Caki2 (cell line): ENCODE measurements around the gene TOP3A. TPM values are rescaled to one million over a fixed set of nuclear protein-coding genes. Genes with fewer than 3 reads are reported as not detected.

Source experiments
- DNase-seq: peaks from one replicate; pipeline ENCODE4 v3.0.0-alpha.2; 2015; ENCODE audit warnings: low read depth
- in situ Hi-C: cut with HindIII; loops from 2 replicates; pipeline ENCODE4 v1.10.0; 2016; ENCODE audit warnings: low sequenced_read_pairs, low pct_unique_long_range_greater_than_20kb, mixed read lengths
- total RNA-seq: library from RNA; depleted of rRNA; stranded (reverse); fragments of >200 nt; shearing (Covaris generic); gene quantifications from 2 replicates; pipeline ENCODE4 v1.2.3, GENCODE V29; 2014; ENCODE audit warnings: low replicate concordance; rRNA removed

The TOP3A gene
- total RNA-seq, 1 experiment from 2014 or later: 11.9 TPM

DNA sequence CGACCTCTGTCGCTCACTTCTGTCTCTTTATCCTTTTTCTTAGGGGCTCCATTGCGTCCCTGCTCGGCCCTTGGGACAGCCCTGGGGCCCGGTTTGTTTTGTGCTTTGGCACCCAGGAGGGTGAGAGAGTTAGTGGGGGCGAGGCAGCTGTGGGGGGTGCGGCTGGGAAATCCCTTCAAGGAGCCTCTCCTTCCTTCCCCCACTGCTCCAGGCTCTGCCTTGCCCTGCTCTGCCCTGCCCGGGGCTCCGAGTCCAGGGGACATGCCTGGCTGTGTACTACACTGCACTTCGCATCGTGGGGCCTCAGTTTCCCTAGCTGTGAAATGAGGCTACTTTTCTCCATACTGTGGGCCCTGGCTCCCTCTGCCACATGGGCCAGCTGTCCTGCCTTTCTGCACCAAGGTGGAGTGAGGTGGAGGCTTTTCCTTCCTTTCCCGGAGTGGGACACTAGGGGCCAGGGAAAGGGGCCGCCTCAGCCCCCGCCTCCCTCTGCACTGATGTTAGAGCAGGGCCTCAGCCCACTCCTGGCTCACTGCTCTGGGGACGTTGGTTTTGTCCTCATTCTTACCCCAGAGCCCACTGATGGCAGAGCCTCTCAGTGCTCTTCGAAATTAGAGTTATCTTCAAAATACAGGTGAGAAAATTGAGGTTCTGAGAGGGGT, 88.4 kb downstream of the TOP3A start:
- in situ Hi-C loops: no loop called here
- DNase-seq: no peak

DNA sequence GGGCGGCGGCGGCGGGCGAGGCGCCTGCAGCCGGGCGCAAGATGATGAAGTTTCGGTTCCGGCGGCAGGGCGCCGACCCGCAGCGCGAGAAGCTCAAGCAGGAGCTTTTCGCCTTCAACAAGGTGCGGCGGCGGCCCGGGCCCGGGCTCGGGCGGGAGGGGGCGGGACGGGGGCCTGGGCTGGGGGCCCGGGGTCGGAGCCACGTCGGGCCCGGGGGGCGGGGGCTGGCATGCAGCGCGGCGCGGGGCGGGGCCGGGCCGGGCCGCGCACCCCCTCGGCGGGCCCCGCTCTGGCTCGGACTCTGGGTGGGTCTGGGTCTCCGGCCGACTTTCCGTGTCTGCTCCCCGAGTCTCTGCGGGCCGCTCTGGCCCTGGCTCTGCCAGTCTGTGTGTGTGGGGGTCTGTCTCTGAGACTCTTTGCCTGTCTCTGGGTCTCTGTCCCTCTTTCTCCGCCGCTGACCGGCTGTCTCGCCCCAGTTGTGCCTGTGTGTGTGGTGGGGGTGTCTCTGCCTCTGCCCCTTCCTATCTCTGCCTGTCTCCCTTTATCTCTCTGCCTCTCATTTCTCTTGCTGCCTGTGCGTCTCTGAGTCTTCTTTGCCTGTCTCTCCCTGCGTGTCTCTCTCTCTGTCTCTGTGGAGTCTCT, 89.0 kb downstream of the TOP3A start:
- DNase-seq: no peak
- in situ Hi-C loops: no loop called here

DNA sequence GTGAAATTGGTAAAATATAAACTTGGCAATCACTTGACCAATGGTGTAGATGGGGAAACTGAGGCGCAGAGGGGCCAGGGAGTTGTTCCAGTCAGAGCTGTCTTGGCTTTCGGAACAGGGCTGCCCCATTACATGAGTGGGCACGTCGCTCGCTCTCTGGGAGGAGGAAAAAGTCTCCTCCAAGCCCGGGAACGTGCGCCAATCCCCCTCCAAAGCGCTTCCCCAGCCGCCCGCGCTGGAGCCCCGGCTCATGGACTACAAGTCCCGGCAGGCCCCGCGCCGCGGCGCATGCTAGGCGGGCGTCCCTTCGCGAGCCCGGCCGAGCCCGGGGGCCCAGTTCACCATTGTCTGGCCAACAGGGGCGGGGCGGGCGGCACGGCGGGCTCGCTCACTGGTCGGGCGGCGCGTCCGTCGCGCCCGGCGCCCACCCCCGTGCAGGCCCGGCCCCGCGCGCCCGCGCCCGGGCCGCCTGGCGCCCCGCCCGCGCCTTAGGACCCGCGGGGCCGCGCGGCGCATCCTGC, 89.6 kb downstream of the TOP3A start, which contains the start of gene LLGL1:
TSS of gene LLGL1 (plus strand) at position 515 of the 521 bp plus-strand sequence. CDS start 48 bp downstream, outside the sequence.
- in situ Hi-C loops: no loop called here
- peak; percentile 75 for DNase-seq

DNA sequence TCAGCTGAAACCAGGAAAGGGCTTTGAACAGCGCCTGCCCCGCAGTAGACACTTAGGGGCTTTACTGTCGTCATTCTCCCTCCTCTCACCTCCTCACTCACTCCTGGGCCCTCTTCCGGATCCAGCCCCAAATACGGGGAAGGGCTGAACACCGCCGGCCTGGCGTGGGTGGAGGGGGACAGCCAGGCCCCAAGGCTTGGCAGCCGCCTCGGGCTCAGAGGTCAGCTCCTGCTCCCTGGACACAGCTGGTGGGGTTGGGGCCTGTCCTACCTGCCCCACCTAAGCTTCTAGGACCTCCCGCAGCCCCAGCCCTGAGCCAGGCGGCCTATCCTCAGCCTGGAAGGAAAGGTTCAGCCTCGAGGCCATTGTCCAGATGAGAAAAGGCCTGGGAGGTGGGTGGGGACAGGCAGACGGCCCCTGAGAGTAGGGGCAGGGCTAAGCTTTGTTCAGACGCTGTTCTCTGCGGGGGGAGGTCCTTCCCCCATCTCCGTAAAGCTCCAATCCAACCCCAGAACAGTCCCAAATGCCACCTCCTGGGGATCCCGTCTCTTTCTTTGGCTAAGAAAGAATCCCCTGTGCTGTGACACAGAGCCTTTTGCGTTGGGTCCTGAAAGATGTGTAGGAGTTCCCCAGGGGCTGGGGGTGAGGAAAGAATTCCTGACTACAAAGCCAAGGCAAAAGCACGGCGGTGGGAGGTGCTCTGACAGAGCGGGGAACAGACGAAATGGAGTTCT, 90.2 kb downstream of the TOP3A start:
- DNase-seq: no peak
- in situ Hi-C loops: no loop called here

DNA sequence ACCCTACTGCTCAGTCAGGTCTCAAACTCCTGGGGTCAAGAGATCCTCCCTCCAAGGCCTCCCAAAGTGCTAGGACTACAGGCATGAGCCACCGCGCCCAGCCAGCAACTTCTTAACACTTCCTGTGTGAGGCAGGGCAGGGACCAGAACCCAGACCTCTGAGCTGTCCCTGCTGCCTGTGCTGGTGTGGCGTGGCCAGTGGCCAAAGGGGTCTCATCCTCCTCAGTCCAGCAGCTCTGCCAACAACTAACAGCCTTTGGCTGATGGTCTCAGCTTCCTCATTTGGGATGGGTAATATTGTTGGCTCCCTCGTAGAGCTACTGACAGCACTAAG, 90.8 kb downstream of the TOP3A start:
- in situ Hi-C loops: no loop called here
- no peak for DNase-seq

Other genes with a start within 250 kb of the TOP3A start
- 33.4 and 56.6 TPM in 2 replicates for gene DRG2, start 227.0 kb downstream of the TOP3A start, total RNA-seq
- gene MYO15A, start 206.2 kb downstream of the TOP3A start, total RNA-seq: not detected in 2 replicates
- gene ALKBH5, start 131.2 kb downstream of the TOP3A start, total RNA-seq: 43.2 and 55.3 TPM in 2 replicates
- 18.1 and 21.4 TPM in 2 replicates for gene LLGL1, start 89.4 kb downstream of the TOP3A start, total RNA-seq
- 313 and 353 TPM in 2 replicates for gene FLII, start 56.3 kb downstream of the TOP3A start, total RNA-seq
- gene MIEF2, start 54.3 kb downstream of the TOP3A start, total RNA-seq: 24.6 and 28.4 TPM in 2 replicates
- 7.0 and 9.7 TPM in 2 replicates for gene SMCR8, start 299 bp upstream of the TOP3A start, total RNA-seq
- 83.3 and 108 TPM in 2 replicates for gene SHMT1, start 48.6 kb upstream of the TOP3A start, total RNA-seq
- gene EVPLL, start 62.8 kb upstream of the TOP3A start, total RNA-seq: not detected in 2 replicates
- gene LGALS9C, start 161.8 kb upstream of the TOP3A start, total RNA-seq: not detected in 2 replicates